ENCODE results near the gene TMPRSS2. TPM values are rescaled to one million over a fixed set of nuclear protein-coding genes. Genes with fewer than 3 reads are reported as not detected.
"Not testable (repeated sequence)": the region's sequence is repeated elsewhere in the genome, so short reads cannot be mapped to it uniquely, and the experiment has no call there.

TMPRSS2 gene
- total RNA-seq, 1 experiment from 2014 or later, result not detected

- DNase-seq (ENCODE audit: low read depth), result no peak
These were observed 79.6 kb downstream of the TMPRSS2 start for GRCh38 chr21:41428311-41428710.

GRCh38 chr21:41427556-41427955 lies 80.4 kb downstream of the TMPRSS2 start:
- no peak for DNase-seq (ENCODE audit: low read depth)

GRCh38 chr21:41426676-41427404 lies 81.1 kb downstream of the TMPRSS2 start:
- DNase-seq (ENCODE audit: low read depth), result no peak

GRCh38 chr21:41425954-41426675 lies 81.8 kb downstream of the TMPRSS2 start, which contains the start of gene MX1:
Gene MX1 (plus strand): TSS chr21:41426239. CDS start chr21:41432071, 5,832 bp downstream.
- DNase-seq (ENCODE audit: low read depth), result no peak

- no peak for DNase-seq (ENCODE audit: low read depth)
These were observed 82.4 kb downstream of the TMPRSS2 start for GRCh38 chr21:41425588-41425953.

- DNase-seq (ENCODE audit: low read depth), result not testable (repeated sequence)
These were observed 84.7 kb downstream of the TMPRSS2 start for GRCh38 chr21:41423305-41423636.

GRCh38 chr21:41422546-41423304 lies 85.2 kb downstream of the TMPRSS2 start:
- DNase-seq (ENCODE audit: low read depth), result no peak

GRCh38 chr21:41420998-41421397 lies 87.0 kb downstream of the TMPRSS2 start:
- DNase-seq (ENCODE audit: low read depth), result not testable (repeated sequence)

- DNase-seq (ENCODE audit: low read depth), result peak; percentile 86
These were observed 87.8 kb downstream of the TMPRSS2 start for GRCh38 chr21:41419921-41420862.

- DNase-seq (ENCODE audit: low read depth), result no peak
These were observed 88.8 kb downstream of the TMPRSS2 start for GRCh38 chr21:41418956-41419680.

- DNase-seq (ENCODE audit: low read depth), result no peak
These were observed 89.6 kb downstream of the TMPRSS2 start for GRCh38 chr21:41418393-41418792.

- DNase-seq (ENCODE audit: low read depth), result not testable (repeated sequence)
These were observed 90.5 kb downstream of the TMPRSS2 start for GRCh38 chr21:41417505-41417904.

Other genes with a start within 250 kb of the TMPRSS2 start
- not detected in 2 replicates for gene FAM3B, start 191.4 kb downstream of the TMPRSS2 start, total RNA-seq (2014; rRNA removed)
- gene MX2, start 146.1 kb downstream of the TMPRSS2 start, total RNA-seq (2014; rRNA removed), result 0.26 and 0.69 TPM in 2 replicates
- gene MX1, start 81.9 kb downstream of the TMPRSS2 start, total RNA-seq (2014; rRNA removed), result 3.8 and 8.4 TPM in 2 replicates

All from LHCN-M2 (cell line).